Measurements from ENCODE around the gene DDX41.
A peak's percentile ranks its signal among the peaks of the same experiment; 100 is the strongest.

The DDX41 gene

GRCh38 chr5:177507165-177507564, 9.6 kb downstream of the DDX41 start:
- Histone ChIP-seq H3K79me1 (ENCODE audit: low read depth, low read length) (peaks cover 12% of the 10 kb centered on the region), H3K18ac (ENCODE audit: low read length) (no peak overlapping the region), H3K4me3 (ENCODE audit: low read length in 2 of 2) (no peak overlapping the region), H3K36me3 (replicated peaks in 1 of 2; ENCODE audit: control insufficient read depth in 2 of 2, insufficient read depth in 2 of 2, low read length in 2 of 2) (peaks cover 19 to 24% of the 10 kb centered on the region in 2 donors), H3K4ac (ENCODE audit: low read length) (no peak overlapping the region), H2AK5ac (ENCODE audit: low read depth, low read length) (no peak overlapping the region), H3K4me2 (ENCODE audit: insufficient read depth, low read length, poor library complexity, severe bottlenecking) (no peak overlapping the region), H3K27ac (replicated peaks; ENCODE audit: low read length) (no peak overlapping the region), H2BK15ac (ENCODE audit: low read length) (no peak overlapping the region), H2BK5ac (ENCODE audit: low read length) (no peak overlapping the region), H2BK120ac (ENCODE audit: low read depth, low read length) (no peak overlapping the region), H3K9me3 (replicated peaks in 1 of 2; ENCODE audit: control insufficient read depth in 2 of 2, insufficient read depth in 1 of 2, low read depth in 1 of 2, low read length in 2 of 2) (no peaks in the 10 kb centered on the region), H4K8ac (ENCODE audit: low read depth, low read length) (no peak overlapping the region), H2AFZ (ENCODE audit: low read length) (no peak overlapping the region), H3K4me1 (ENCODE audit: control insufficient read depth in 2 of 2, insufficient read depth in 1 of 2, low read depth in 1 of 2, low read length in 2 of 2) (peaks cover 7 to 26% of the 10 kb centered on the region in 2 donors), H3K9ac (ENCODE audit: low read depth, low read length, poor library complexity) (no peak overlapping the region), H3K14ac (ENCODE audit: low read length) (no peak overlapping the region), H3K23ac (ENCODE audit: low read depth, low read length, poor library complexity) (no peak overlapping the region), H4K91ac (ENCODE audit: low read depth, low read length, poor library complexity) (no peak overlapping the region), H3K27me3 (ENCODE audit: control insufficient read depth in 3 of 3, insufficient read depth in 3 of 3, low read depth in 1 of 3, low read length in 3 of 3) (no peaks in the 10 kb centered on the region), H2BK12ac (ENCODE audit: low read length) (no peak overlapping the region)
- WGBS, 2 donors (ENCODE audit: extremely low coverage in 2 of 2, insufficient read length in 2 of 2, insufficient replicate concordance in 1 of 2), result no CpG with 5 or more reads among the region's 9 CpGs
- DNase-seq (ENCODE audit: low spot score), result no peak

GRCh38 chr5:177505075-177505474, 11.7 kb downstream of the DDX41 start:
- WGBS, 2 donors (ENCODE audit: extremely low coverage in 2 of 2, insufficient read length in 2 of 2, insufficient replicate concordance in 1 of 2), result no CpG with 5 or more reads among the region's 4 CpGs
- Histone ChIP-seq H3K4me3 (ENCODE audit: low read length in 2 of 2) (no peak overlapping the region), H2BK120ac (ENCODE audit: low read depth, low read length) (no peak overlapping the region), H3K27me3 (ENCODE audit: control insufficient read depth in 3 of 3, insufficient read depth in 3 of 3, low read depth in 1 of 3, low read length in 3 of 3) (no peaks in the 10 kb centered on the region), H2BK5ac (ENCODE audit: low read length) (peak overlapping the region; percentile 75), H3K36me3 (replicated peaks in 1 of 2; ENCODE audit: control insufficient read depth in 2 of 2, insufficient read depth in 2 of 2, low read length in 2 of 2) (peaks cover 2 to 3% of the 10 kb centered on the region in 2 donors), H2AFZ (ENCODE audit: low read length) (no peak overlapping the region), H3K79me1 (ENCODE audit: low read depth, low read length) (peaks cover 8% of the 10 kb centered on the region), H4K91ac (ENCODE audit: low read depth, low read length, poor library complexity) (no peak overlapping the region), H3K23ac (ENCODE audit: low read depth, low read length, poor library complexity) (no peak overlapping the region), H2BK15ac (ENCODE audit: low read length) (no peak overlapping the region), H3K14ac (ENCODE audit: low read length) (no peak overlapping the region), H3K18ac (ENCODE audit: low read length) (no peak overlapping the region), H4K8ac (ENCODE audit: low read depth, low read length) (no peak overlapping the region), H2BK12ac (ENCODE audit: low read length) (peak overlapping the region; percentile 22), H3K4me1 (ENCODE audit: control insufficient read depth in 2 of 2, insufficient read depth in 1 of 2, low read depth in 1 of 2, low read length in 2 of 2) (peaks cover 13 to 39% of the 10 kb centered on the region in 2 donors), H3K4ac (ENCODE audit: low read length) (no peak overlapping the region), H3K4me2 (ENCODE audit: insufficient read depth, low read length, poor library complexity, severe bottlenecking) (no peak overlapping the region), H3K27ac (replicated peaks; ENCODE audit: low read length) (no peak overlapping the region), H3K9me3 (replicated peaks in 1 of 2; ENCODE audit: control insufficient read depth in 2 of 2, insufficient read depth in 1 of 2, low read depth in 1 of 2, low read length in 2 of 2) (no peaks in the 10 kb centered on the region), H3K9ac (ENCODE audit: low read depth, low read length, poor library complexity) (no peak overlapping the region), H2AK5ac (ENCODE audit: low read depth, low read length) (no peak overlapping the region)
- no peak for DNase-seq (ENCODE audit: low spot score)

DNA sequence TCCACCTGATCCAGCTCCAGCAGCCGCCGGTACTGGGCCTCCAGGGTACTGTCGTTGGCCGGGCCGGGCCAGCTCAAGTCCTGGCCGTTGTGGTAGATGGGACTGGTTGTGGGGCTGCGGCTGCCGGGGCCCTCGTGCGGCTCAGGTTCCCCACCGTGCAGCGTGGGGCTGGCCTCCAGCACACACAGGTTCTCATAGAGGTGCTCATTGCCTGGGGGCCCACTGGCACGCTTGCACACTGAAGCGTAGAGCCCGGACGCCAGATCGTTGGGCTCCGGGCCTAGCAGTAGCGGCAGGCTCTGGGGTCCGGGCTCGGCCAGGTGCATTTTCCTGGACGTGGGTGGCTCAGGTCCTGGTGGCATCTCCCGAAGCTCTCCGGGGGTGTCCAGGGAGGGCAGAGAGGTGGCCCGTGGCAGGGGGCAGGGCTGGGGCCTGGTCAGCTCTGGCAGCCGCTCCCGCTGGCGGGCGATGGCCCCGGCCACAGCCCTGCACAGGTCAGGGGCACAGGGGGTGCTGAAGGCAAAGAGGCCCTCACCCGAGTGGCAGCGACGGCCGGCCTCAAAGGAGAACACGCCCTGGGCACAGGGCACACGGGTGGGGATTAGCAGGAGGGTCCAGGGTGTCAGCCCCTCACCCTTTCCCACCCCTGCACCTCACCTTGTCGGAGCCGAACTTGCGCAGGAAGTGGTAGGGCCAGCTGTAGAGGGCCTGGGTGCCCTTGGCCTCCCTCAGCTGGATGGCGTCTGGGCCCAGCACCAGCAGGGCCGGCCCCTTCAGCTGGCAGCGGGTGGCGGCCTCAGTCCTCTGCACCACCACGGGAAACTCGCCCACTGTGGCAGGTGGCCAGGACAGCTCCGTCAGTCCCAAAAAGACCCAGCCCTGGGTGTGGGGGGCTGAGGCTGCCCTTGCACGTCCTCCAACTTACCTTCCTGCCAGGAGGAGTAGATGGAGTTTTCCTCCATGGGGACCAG, 12.4 kb downstream of the DDX41 start:
- Histone ChIP-seq H2BK15ac (ENCODE audit: low read length) (peak overlapping the region; percentile 64), H3K9ac (ENCODE audit: low read depth, low read length, poor library complexity) (no peak overlapping the region), H3K4ac (ENCODE audit: low read length) (no peak overlapping the region), H2AFZ (ENCODE audit: low read length) (peak overlapping the region; percentile 52), H2BK5ac (ENCODE audit: low read length) (peak overlapping the region; percentile 75), H3K4me2 (ENCODE audit: insufficient read depth, low read length, poor library complexity, severe bottlenecking) (no peak overlapping the region), H3K18ac (ENCODE audit: low read length) (no peak overlapping the region), H4K8ac (ENCODE audit: low read depth, low read length) (no peak overlapping the region), H2AK5ac (ENCODE audit: low read depth, low read length) (peak overlapping the region; percentile 2), H3K23ac (ENCODE audit: low read depth, low read length, poor library complexity) (peak overlapping the region; percentile 73), H2BK120ac (ENCODE audit: low read depth, low read length) (peak overlapping the region; percentile 47), H3K36me3 (replicated peaks in 1 of 2; ENCODE audit: control insufficient read depth in 2 of 2, insufficient read depth in 2 of 2, low read length in 2 of 2) (peaks cover 0 to 2% of the 10 kb centered on the region in 2 donors), H3K14ac (ENCODE audit: low read length) (peak overlapping the region; percentile 56), H3K9me3 (replicated peaks in 1 of 2; ENCODE audit: control insufficient read depth in 2 of 2, insufficient read depth in 1 of 2, low read depth in 1 of 2, low read length in 2 of 2) (no peaks in the 10 kb centered on the region), H3K27me3 (ENCODE audit: control insufficient read depth in 3 of 3, insufficient read depth in 3 of 3, low read depth in 1 of 3, low read length in 3 of 3) (peaks cover 0 to 3% (median 0%) of the 10 kb centered on the region in 3 experiments), H3K4me1 (ENCODE audit: control insufficient read depth in 2 of 2, insufficient read depth in 1 of 2, low read depth in 1 of 2, low read length in 2 of 2) (peaks cover 12 to 35% of the 10 kb centered on the region in 2 donors), H2BK12ac (ENCODE audit: low read length) (peak overlapping the region; percentile 41), H3K4me3 (ENCODE audit: low read length in 2 of 2) (no peak overlapping the region), H4K91ac (ENCODE audit: low read depth, low read length, poor library complexity) (no peak overlapping the region), H3K27ac (replicated peaks; ENCODE audit: low read length) (no peak overlapping the region), H3K79me1 (ENCODE audit: low read depth, low read length) (peaks cover 5% of the 10 kb centered on the region)
- WGBS, 2 donors (ENCODE audit: extremely low coverage in 2 of 2, insufficient read length in 2 of 2, insufficient replicate concordance in 1 of 2), result no CpG with 5 or more reads among the region's 47 CpGs
- no peak for DNase-seq (ENCODE audit: low spot score)

DNA sequence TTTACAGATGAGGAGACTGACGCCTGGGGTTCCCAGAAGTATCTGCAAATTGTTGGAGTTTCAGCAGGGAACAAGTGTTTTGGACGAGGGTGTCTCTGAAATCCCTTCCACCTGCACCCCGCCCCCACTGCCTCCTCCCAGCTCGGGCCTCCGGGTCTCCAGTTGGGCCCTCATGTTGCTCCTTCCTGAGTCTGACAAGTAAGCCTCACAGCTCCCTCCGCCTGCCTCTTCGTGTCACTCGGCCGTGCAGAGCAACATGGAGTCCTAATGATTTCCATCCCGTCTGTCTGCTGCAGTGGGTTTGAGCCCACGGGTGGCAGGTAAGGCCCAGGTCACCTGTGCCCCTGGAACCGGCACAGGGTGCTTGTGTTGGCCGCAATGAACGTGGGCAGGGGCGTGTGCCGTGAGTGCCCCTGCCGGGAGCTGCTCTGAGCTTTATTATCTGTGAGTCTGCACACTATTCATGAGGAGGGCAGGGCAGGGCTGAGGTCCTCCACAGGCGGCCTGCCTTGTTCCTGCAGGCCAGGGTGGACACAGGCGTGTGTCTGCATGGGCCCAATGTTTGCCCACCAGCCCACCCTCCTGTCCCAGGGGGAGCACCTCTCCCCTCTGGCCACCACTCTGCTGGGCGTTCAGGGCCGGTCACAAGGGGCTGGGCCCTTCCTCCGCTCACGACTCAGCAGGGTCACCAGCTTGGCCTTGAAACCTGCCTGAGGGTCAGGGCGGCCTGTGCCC, 13.2 kb downstream of the DDX41 start:
- Histone ChIP-seq H3K36me3 (replicated peaks in 1 of 2; ENCODE audit: control insufficient read depth in 2 of 2, insufficient read depth in 2 of 2, low read length in 2 of 2) (peaks cover 0 to 2% of the 10 kb centered on the region in 2 donors), H3K18ac (ENCODE audit: low read length) (no peak overlapping the region), H2AK5ac (ENCODE audit: low read depth, low read length) (peak overlapping the region; percentile 2)

More for the DNA sequence above, 13.2 kb downstream of the DDX41 start:
- WGBS, 2 donors (ENCODE audit: extremely low coverage in 2 of 2, insufficient read length in 2 of 2, insufficient replicate concordance in 1 of 2), result no CpG with 5 or more reads among the region's 24 CpGs
- H3K4me2 ChIP-seq (ENCODE audit: insufficient read depth, low read length, poor library complexity, severe bottlenecking), result no peak overlapping the region
- no peak overlapping the region for H2BK120ac ChIP-seq (ENCODE audit: low read depth, low read length)
- H3K27me3 ChIP-seq (ENCODE audit: control insufficient read depth in 3 of 3, insufficient read depth in 3 of 3, low read depth in 1 of 3, low read length in 3 of 3), result peaks cover 0 to 8% (median 0%) of the 10 kb centered on the region in 3 experiments
- H3K4me1 ChIP-seq (ENCODE audit: control insufficient read depth in 2 of 2, insufficient read depth in 1 of 2, low read depth in 1 of 2, low read length in 2 of 2), result peaks cover 14 to 30% of the 10 kb centered on the region in 2 donors
- H4K91ac ChIP-seq (ENCODE audit: low read depth, low read length, poor library complexity), result no peak overlapping the region
- H3K4ac ChIP-seq (ENCODE audit: low read length), result no peak overlapping the region
- H3K27ac ChIP-seq (replicated peaks; ENCODE audit: low read length), result no peak overlapping the region
- peak overlapping the region; percentile 52 for H2AFZ ChIP-seq (ENCODE audit: low read length)
- peak overlapping the region; percentile 41 for H2BK12ac ChIP-seq (ENCODE audit: low read length)
- H3K4me3 ChIP-seq (ENCODE audit: low read length in 2 of 2), result no peak overlapping the region
- no peak overlapping the region for H4K8ac ChIP-seq (ENCODE audit: low read depth, low read length)
- H3K79me1 ChIP-seq (ENCODE audit: low read depth, low read length), result peaks cover 5% of the 10 kb centered on the region
- peak overlapping the region; percentile 64 for H2BK15ac ChIP-seq (ENCODE audit: low read length)
- DNase-seq (ENCODE audit: low spot score), result no peak
- H3K9ac ChIP-seq (ENCODE audit: low read depth, low read length, poor library complexity), result no peak overlapping the region
- peak overlapping the region; percentile 56 for H3K14ac ChIP-seq (ENCODE audit: low read length)
- H2BK5ac ChIP-seq (ENCODE audit: low read length), result no peak overlapping the region
- no peaks in the 10 kb centered on the region for H3K9me3 ChIP-seq (replicated peaks in 1 of 2; ENCODE audit: control insufficient read depth in 2 of 2, insufficient read depth in 1 of 2, low read depth in 1 of 2, low read length in 2 of 2)
- peak overlapping the region; percentile 34 for H3K23ac ChIP-seq (ENCODE audit: low read depth, low read length, poor library complexity)
